Spleen (tissue), 7 donors: ENCODE data around the gene SHC3.

ENCODE experiments used
- CTCF ChIP-seq, 11 experiments: fragments of 200-600 bp in 7 of 11; fragments of 450-650 bp in 4 of 11; sonication (generic) in 4 of 11; IDR thresholded peaks in 8 of 11; conservative IDR thresholded peaks in 3 of 11; 1 replicate in 7 of 11; 2 replicates in 4 of 11; pipeline versions ENCODE4 v1.4.0 to v1.8.0; 2016 to 2021; ENCODE audit warnings: antibody characterized with exemption in 11 of 11, inconsistent platforms in 4 of 11, mild to moderate bottlenecking in 1 of 11
- POLR2A ChIP-seq, 3 donors: fragments of 450-650 bp; IDR thresholded peaks; one replicate each; pipeline ENCODE4 v1.5.1; 2017; ENCODE audit warnings: antibody characterized with exemption in 3 of 3, mild to moderate bottlenecking in 1 of 3
- POLR2AphosphoS5 ChIP-seq, 3 donors: sonication (generic); formaldehyde crosslinking; IDR thresholded peaks; one replicate each; pipeline ENCODE4 v1.5.1; 2017; ENCODE audit warnings: antibody characterized with exemption in 3 of 3
- donor health status: DM: no; HTN: no; CAD: no; lungs with moderate emphysema.
- donor health status: DM: no; HTN: no; CAD: no.
- donor health status: DM: no; HTN: no; CAD: no.

GRCh38 chr9:89194421-89195130, 16.0 kb upstream of the SHC3 start:
- no peak for TF ChIP-seq POLR2AphosphoS5 (IDR thresholded peaks at IDR 0.05)
- TF ChIP-seq CTCF (IDR thresholded peaks at IDR 0.05 in 8 of 11, conservative IDR thresholded peaks at IDR 0.05 in 3 of 11) = no peak
- no peak for TF ChIP-seq POLR2A (IDR thresholded peaks at IDR 0.05)
